HAP-1 (cell line): ENCODE measurements around the gene CDS2.
A peak's percentile ranks its signal among the peaks of the same experiment; 100 is the strongest.

Experiments used
- DNase-seq, 2 experiments: peaks; one replicate each; pipeline ENCODE4 v3.0.0-alpha.2; 2016 to 2020; ENCODE audit warnings: low spot score in 2 of 2
- H3K27me3 ChIP-seq: fragments of 250-450 bp; sonication (Bioruptor Pico); 2 replicates; pipeline ENCODE4 v1.5.1; 2020; ENCODE audit warnings: low read depth, mild to moderate bottlenecking, moderate library complexity
- H3K36me3 ChIP-seq: fragments of 250-450 bp; sonication (Bioruptor Pico); replicated peaks from 2 replicates; pipeline ENCODE4 v1.5.1; 2020; ENCODE audit warnings: mild to moderate bottlenecking
- H3K4me1 ChIP-seq: fragments of 250-450 bp; sonication (Bioruptor Pico); 2 replicates; pipeline ENCODE4 v1.5.1; 2020; ENCODE audit warnings: mild to moderate bottlenecking
- H3K4me3 ChIP-seq: fragments of 250-450 bp; sonication (Bioruptor Pico); 2 replicates; pipeline ENCODE4 v1.5.1; 2020; ENCODE audit warnings: mild to moderate bottlenecking, moderate library complexity
- H3K9me3 ChIP-seq: fragments of 250-450 bp; sonication (Bioruptor Pico); 2 replicates; pipeline ENCODE4 v1.5.1; 2020; ENCODE audit warnings: mild to moderate bottlenecking, moderate library complexity
- in situ Hi-C: fragments of 300-500 bp; cut with MboI; formaldehyde crosslinking; loops from 3 replicates; pipeline ENCODE4 v1.14.3; 2020; ENCODE audit warnings: low sequenced_read_pairs, inconsistent platforms, mixed read lengths

Gene CDS2

DNA sequence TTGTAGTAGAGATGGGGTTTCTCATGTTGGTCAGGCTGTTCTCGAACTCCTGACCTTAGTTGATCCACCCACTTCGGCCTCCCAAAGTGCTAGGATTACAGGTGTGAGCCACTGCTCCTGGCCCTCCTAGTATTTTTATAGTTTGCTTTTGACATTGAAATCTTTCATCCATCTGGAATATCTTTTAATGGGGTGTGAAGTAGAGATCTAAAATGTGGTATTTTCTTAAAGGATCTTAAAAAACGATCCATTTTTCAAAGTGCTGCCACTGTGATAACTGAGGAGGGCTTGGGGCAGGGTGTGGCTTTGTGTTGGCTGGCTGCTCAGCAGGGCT, 23.1 kb downstream of the CDS2 start:
- Histone ChIP-seq H3K9me3 (no peaks in the 10 kb centered on the region), H3K4me3 (no peak overlapping the region), H3K4me1 (no peaks in the 10 kb centered on the region), H3K27me3 (no peaks in the 10 kb centered on the region), H3K36me3 (peaks cover 3% of the 10 kb centered on the region; the same call in 1 of the 2 replicates)
- DNase-seq: no peak
- in situ Hi-C loops: no loop called here

DNA sequence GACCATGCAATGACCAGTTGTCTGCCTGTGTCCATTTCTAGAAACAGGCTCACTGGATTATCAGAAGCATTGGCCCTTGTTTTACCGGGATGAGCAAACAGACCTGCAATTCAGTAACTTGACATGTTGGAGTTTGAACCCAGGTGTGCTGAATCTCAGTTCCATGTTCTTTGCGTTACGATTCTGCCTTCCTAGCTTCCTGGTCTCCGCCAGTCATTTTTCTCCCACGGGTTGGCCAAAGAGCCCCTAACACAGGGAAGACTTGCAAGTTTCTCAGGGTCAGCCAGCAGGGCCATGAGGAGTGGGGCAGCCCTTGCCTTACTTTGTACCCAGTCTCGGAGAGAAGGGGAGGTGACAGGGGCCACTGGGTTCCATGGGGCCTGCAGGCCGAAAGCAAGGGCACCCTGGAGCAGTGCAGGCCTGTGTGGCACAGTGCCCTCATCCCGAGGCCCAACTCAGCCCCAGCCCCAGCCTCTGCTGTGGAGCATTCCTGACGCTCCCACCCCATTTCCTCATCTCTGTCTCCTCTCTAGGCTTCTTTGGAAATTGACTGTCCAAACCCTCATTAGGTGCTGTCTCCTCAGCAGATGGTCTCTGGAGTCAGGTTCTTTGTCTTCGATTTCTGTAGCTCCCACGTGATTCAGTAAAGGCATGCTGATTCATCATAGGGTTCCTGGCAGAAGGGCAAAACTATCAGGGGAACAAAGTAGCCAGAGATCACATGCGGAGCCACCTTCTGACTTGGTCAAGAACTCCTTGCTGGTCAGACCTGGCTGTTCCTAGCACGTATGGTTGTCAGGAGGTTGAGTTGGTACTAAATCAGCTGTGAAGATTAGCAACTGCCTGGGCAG, 23.6 kb downstream of the CDS2 start:
- DNase-seq: no peak
- in situ Hi-C loops: no loop called here
- Histone ChIP-seq H3K4me1 (no peaks in the 10 kb centered on the region), H3K9me3 (no peaks in the 10 kb centered on the region), H3K4me3 (no peak overlapping the region), H3K36me3 (peaks cover 3% of the 10 kb centered on the region; the same call in 1 of the 2 replicates), H3K27me3 (no peaks in the 10 kb centered on the region)

DNA sequence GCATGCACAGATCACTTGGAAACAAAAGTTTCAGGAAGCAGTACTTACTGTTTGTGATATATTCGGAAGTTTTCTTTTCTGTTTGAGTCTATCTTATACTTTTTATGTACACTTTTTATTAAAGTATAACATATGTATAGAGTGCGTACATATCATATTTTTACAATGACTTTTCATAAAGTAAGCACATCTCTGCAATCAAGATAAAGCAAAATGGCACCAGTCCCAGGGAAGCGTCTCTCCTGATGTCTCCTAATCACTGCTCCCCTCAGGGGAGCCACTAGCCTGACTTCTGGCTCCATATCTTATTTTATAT, 26.3 kb downstream of the CDS2 start:
- Histone ChIP-seq H3K4me3 (no peak overlapping the region), H3K9me3 (no peaks in the 10 kb centered on the region), H3K27me3 (no peaks in the 10 kb centered on the region), H3K36me3 (peaks cover 3% of the 10 kb centered on the region; the same call in 1 of the 2 replicates), H3K4me1 (no peaks in the 10 kb centered on the region)
- in situ Hi-C loops: no loop called here
- DNase-seq: no peak

DNA sequence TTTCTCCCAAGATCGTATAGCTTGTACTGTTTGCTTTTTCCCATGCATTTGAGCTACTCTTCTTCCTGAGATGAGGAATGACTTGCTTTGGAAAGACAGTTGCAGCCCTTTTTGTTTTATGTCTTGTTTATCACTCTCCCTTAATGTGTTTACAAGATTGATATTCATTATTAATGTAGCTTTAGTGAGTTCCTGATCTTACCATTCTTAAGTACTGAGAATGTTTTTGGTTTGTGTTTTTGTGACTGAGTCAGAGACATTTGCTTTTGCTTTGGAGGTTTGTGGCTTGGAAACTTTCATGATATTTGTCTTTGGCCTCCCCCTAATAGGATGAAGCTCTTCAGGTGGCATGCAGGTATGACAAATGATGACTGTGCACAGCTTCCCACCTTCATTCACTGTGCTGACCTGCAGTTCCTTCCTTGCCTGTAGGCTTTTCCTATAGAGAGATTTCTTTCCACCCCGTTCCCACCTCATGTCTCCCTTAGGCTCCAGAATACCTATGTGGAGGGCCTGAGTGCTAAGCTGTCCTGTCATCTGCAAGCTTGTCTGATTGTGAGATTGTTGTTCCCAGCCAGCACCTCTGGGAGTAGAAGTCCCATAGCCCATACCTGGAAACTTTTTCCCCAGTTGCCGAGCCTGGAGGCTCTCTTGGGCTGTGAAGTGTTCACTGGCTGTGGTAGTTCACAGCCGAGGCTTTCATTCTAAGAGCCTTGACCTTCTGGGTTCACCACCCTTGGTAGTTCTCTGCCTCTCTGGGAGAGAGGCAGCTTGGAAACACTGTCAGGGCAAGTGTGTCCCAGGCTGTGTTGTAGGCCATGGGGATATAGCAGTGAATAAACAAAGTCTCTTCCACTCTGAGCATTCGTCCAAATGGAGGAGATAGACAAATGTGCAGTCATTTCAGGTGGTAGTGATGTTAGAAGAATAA, 27.1 kb downstream of the CDS2 start:
- Histone ChIP-seq H3K4me3 (no peak overlapping the region), H3K9me3 (no peaks in the 10 kb centered on the region), H3K36me3 (peaks cover 3% of the 10 kb centered on the region; the same call in 1 of the 2 replicates), H3K27me3 (no peaks in the 10 kb centered on the region), H3K4me1 (no peaks in the 10 kb centered on the region)
- no peak for DNase-seq
- in situ Hi-C loops: no loop called here

DNA sequence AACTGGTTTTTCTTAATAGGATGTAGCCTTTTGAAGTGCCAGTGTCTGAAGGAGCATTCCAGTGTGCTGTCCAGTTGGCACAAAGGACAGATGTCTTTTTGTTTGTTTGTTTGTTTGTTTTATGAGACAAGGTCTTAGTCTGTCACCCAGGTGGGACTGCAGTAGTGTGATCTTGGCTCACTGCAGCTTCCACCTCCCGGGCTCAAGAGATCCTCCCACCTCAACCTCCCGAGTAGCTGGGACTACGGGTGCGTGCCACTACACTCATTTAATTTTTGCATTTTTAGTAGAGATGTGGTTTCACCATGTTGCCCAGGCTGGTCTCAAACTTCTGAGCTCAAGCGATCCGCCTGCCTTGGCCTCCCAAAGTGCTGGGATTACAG, 27.7 kb downstream of the CDS2 start:
- Histone ChIP-seq H3K36me3 (peaks cover 3% of the 10 kb centered on the region; the same call in 1 of the 2 replicates), H3K4me3 (no peak overlapping the region), H3K9me3 (no peaks in the 10 kb centered on the region), H3K27me3 (no peaks in the 10 kb centered on the region), H3K4me1 (no peaks in the 10 kb centered on the region)
- no peak for DNase-seq
- in situ Hi-C loops: no loop called here

DNA sequence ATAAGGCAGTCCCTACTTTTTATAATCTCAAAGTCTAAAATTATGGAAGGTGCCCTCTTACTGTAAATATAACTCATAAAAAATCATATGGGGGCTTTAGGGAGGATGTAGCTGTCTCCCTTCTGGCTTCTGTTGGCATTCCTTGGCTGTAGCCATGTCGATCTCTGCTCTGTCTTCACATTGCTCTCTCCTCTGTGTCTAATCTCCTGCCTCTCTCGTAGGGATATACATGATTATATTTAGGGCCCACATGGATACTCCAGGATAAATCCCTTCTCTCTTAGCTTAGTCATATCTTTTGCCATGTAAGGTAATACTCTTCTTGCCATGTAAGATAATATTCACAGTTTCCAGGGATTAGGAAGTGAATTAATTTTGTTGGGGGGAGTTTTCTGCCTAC, 28.6 kb downstream of the CDS2 start:
- Histone ChIP-seq H3K27me3 (no peaks in the 10 kb centered on the region), H3K36me3 (peaks cover 3% of the 10 kb centered on the region; the same call in 1 of the 2 replicates), H3K4me1 (no peaks in the 10 kb centered on the region), H3K9me3 (no peaks in the 10 kb centered on the region), H3K4me3 (no peak overlapping the region)
- DNase-seq: no peak
- in situ Hi-C loops: no loop called here

DNA sequence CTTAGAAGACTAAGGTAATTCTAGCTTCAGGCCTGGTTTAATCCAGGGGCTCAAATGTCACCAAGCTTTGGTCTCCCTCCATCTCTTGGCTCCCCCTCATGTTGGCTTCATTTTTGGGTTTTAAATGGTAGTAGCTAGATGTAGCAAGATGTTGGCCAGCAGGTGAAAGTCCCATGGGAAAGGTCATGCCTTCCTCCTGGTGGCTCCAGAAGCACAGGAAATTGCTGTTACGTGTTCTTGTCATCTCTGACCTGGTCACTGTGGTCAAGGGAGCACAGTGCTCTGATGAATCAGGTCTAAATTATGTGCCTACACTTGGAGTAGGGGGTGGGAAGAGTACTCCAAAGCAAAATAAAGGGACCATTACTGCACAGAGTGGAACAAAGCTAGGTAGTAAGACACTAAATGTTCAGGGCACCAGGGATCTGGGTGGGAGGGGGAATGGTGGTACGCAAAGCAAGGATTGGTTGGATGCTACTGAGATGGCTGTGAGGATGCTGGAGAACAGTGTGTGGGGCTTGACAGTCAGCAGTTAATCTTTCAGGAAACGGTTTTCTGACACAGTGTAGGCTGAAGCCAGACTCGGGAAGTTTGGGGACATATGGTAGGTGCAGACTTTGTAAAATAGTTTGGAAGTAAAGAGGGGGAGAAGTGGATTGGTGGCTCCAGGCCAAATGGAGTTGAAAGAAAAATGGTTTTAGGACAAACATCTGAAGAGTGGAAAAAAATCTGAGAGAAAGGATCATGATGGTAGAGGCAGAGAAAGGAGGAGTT, 30.1 kb downstream of the CDS2 start:
- in situ Hi-C loops: no loop called here
- Histone ChIP-seq H3K4me3 (no peak overlapping the region), H3K36me3 (peaks cover 3% of the 10 kb centered on the region; the same call in 1 of the 2 replicates), H3K9me3 (no peaks in the 10 kb centered on the region), H3K27me3 (no peaks in the 10 kb centered on the region), H3K4me1 (no peaks in the 10 kb centered on the region)
- no peak for DNase-seq

DNA sequence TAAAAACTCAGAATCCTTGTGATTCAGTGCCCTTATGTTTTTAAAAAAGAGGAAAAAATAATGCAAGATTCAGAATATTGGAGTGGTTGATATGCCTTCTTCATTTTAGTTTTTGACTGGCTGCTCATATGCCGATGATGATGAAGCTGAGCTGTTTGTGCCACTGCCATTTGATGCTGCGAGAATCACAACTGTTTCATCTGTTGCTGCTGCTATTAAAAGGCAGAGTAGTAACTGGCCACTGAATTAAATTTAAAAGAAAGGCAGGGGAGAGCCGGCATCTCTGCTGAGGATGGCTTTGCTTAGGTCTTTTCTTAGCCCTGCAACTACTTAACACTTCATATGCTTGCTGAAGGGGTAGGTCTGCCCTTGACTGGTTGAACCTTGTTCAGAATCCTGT, 33.1 kb downstream of the CDS2 start:
- Histone ChIP-seq H3K4me3 (no peak overlapping the region), H3K27me3 (no peaks in the 10 kb centered on the region), H3K36me3 (no peaks in the 10 kb centered on the region), H3K4me1 (no peaks in the 10 kb centered on the region), H3K9me3 (no peaks in the 10 kb centered on the region)
- no peak for DNase-seq
- in situ Hi-C loops: no loop called here

DNA sequence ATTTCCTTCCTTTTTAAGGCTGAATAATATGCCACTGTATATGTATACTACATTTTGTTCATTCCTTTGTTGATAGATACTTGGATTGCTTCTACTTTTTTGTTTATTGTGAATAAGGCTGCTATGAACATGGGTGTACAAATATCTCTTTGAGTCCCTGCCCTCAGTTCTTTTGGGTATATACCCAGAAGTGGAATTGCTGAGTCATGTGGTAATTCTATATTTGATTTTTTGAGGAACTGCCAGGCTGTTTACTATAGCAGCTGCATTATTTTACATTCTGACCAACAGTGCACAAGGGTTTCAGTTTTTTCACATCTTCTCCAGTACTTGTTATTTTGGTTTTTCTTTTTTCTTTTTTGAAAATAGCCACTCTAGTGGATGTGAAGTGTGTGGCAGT, 34.1 kb downstream of the CDS2 start:
- in situ Hi-C loops: no loop called here

DNA sequence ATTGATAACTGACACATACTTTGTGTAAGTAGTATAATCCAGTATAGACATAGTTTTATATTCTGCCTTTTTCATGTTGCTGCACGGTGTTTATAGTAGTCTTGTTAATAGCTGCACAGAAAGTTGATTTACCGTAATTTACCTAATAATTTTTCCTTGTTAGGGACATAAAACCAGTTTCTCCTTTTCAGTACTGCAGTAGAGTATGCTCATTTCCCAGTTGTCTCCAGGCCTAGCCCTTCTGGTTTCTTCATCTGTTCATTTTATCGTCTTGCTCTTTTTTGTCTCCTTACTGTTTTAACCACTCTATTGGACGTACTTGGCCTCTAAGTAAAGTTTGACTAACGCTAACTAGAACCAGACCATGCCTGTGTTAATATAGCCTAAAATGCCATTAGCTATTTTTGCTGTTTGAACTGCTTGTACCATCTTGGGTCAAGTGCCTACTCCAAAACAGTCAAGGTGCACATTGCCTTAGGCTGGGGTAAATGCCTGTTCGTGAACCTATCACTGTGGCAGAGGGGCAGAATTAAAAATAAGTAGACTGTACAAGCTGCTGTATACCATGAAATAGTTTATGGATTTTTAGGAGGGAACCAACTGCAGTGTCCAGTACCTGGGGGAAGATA, 34.8 kb downstream of the CDS2 start:
- no peaks in the 10 kb centered on the region for H3K9me3 ChIP-seq
- H3K27me3 ChIP-seq: no peaks in the 10 kb centered on the region
- DNase-seq: no peak
- no peaks in the 10 kb centered on the region for H3K4me1 ChIP-seq
- H3K4me3 ChIP-seq: no peak overlapping the region
- in situ Hi-C loops: no loop called here
- H3K36me3 ChIP-seq: no peaks in the 10 kb centered on the region

More for the DNA sequence above, 34.1 kb downstream of the CDS2 start:
- H3K4me1 ChIP-seq: no peaks in the 10 kb centered on the region
- no peak for DNase-seq
- H3K9me3 ChIP-seq: no peaks in the 10 kb centered on the region
- no peaks in the 10 kb centered on the region for H3K36me3 ChIP-seq
- no peak overlapping the region for H3K4me3 ChIP-seq
- no peaks in the 10 kb centered on the region for H3K27me3 ChIP-seq

DNA sequence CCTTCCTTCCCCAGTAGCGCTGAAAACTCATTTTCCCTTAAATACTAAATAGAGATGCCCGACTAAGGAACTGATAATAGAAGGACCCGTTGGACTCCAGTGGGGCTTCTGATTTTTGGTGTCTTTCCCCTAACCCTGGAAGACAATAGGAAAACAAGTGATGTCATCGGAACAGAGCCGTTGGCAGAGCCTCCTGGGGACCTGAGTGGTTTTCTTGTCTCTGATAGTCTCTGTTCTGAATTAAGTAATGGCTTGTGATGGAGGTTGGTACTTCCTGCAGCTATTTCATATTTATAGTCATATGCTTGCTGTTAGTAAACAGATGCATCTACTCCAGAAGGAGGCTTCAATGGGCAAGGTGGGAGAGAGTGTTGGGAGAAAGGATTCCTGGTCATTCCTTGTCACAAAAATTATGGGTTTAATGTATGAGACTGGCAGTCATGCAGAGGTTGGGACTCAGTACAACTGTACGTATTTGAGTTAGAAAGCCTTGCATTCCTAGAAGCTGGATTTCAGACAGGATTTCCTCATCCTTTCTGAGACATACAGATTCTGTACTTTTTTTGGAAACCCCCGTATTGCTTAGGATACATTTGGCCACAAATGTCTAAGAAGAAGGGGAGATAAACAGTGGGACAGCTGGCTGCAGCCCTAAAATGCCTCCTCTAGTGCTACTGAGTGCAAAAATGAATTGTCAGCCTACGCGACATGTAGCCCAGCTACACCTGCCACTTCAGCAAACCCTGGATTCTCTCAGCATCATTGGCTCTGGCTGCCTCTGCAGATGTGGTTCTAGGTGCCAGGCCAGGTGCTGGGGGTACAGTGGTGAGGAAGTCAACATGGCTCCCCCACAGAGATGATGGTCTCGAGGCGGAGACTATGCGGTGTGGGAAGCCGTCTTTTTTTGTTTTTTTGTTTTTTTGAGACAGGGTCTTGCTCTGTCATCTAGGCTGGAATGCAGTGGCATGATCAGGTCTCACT, 38.1 kb downstream of the CDS2 start:
- in situ Hi-C loops: no loop called here
- Histone ChIP-seq H3K27me3 (no peaks in the 10 kb centered on the region), H3K9me3 (no peaks in the 10 kb centered on the region), H3K4me3 (no peak overlapping the region), H3K4me1 (no peaks in the 10 kb centered on the region), H3K36me3 (no peaks in the 10 kb centered on the region)
- DNase-seq: no peak

DNA sequence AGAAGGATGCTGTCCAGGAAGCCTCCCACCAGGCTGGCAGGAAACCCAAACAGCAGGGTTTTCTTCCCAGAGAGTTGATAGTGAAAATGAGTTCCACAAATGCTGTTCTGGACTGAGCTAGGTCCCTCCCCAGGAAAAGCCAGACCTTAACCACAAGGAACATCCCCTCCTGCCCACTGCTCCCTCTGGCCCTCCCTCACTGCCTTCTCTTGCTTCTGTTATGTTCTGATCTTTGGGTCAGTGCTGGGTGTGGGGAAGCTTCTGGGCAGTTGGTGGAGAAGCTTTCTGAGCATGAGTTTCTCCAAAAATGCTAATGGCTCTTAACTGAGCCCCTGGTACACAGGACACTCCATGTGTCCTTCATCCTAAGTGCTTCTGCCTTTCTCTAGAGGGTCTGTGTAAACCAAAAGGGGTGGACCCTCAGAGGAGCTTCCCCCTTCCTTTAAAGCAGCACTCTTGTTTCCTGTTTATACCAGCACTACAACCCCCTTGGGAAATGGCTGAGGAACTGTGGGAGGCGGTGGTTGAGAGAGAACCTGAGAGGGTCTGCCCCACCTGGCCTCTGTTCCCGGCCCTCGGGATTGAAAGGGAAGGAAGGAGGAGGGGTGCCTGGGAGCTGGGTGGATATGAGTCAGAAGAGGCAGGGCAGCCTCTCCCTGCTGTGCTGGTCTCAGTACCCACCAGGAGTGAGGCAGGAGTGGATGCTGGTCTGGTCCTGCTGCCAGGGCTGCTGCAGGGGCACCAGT, 42.0 kb downstream of the CDS2 start:
- peak in 1 of 2 experiments; percentile 16 for DNase-seq
- no peaks in the 10 kb centered on the region for H3K27me3 ChIP-seq
- in situ Hi-C loops: no loop called here
- H3K36me3 ChIP-seq: no peaks in the 10 kb centered on the region
- no peaks in the 10 kb centered on the region for H3K9me3 ChIP-seq
- H3K4me1 ChIP-seq: no peaks in the 10 kb centered on the region
- no peak overlapping the region for H3K4me3 ChIP-seq
